Activated CD8-positive, alpha-beta T cell treated with anti-CD3 and anti-CD28 coated beads, Interleukin-2, amount 10 ng/mL, durations not matched to agents 7 days and 5 days (primary cell): ENCODE data around the gene GFRAL. TPM values are rescaled to one million over a fixed set of nuclear protein-coding genes. Genes with fewer than 3 reads are reported as not detected.

ENCODE experiments used
- ATAC-seq: fragments of 150-1000 bp; cut with Tn5 transposase; one replicate; pipeline ENCODE4 v1.10.0; 2021; ENCODE audit warnings: moderate library complexity
- CTCF ChIA-PET: fragments of 350-600 bp; sonication (Branson Sonifier 250); formaldehyde crosslinking; loops from one replicate; lab custom pipeline; 2021; ENCODE audit warnings: antibody characterized with exemption; lab: Charles Lee
- POLR2A ChIA-PET: fragments of 350-600 bp; sonication (Branson Sonifier 250); formaldehyde crosslinking; loops from one replicate; lab custom pipeline; 2021; ENCODE audit warnings: antibody characterized with exemption; lab: Charles Lee
- DNase-seq: peaks from one replicate; pipeline ENCODE4 v3.0.0-alpha.2; 2020
- H3K27ac Mint-ChIP-seq: one replicate; pipeline ENCODE4 v1.8.0; 2021; ENCODE audit warnings: mild to moderate bottlenecking, mixed read lengths
- H3K27me3 Mint-ChIP-seq: one replicate; pipeline ENCODE4 v1.8.0; 2021; ENCODE audit warnings: low read depth, mixed read lengths
- H3K36me3 Mint-ChIP-seq: one replicate; pipeline ENCODE4 v1.8.0; 2021; ENCODE audit warnings: low read depth, mixed read lengths
- H3K4me1 Mint-ChIP-seq: one replicate; pipeline ENCODE4 v1.8.0; 2021; ENCODE audit warnings: low read depth, mixed read lengths
- H3K4me3 Mint-ChIP-seq: one replicate; pipeline ENCODE4 v1.8.0; 2021; ENCODE audit warnings: mild to moderate bottlenecking, mixed read lengths
- H3K9me3 Mint-ChIP-seq: one replicate; pipeline ENCODE4 v1.8.0; 2022; ENCODE audit warnings: mixed read lengths; ENCODE audit not compliant: insufficient read depth
- total RNA-seq, 2 experiments: library from RNA; stranded (reverse); gene quantifications; one replicate each; pipeline ENCODE4 v1.2.3, GENCODE V29; 2021

GFRAL gene
- total RNA-seq, 2 experiments from 2014 or later: not detected

GRCh38 chr6:55377150-55377549 lies 49.9 kb downstream of the GFRAL start:
- Mint-ChIP-seq H3K36me3 (no peaks in the 10 kb centered on the region), H3K27ac (no peak overlapping the region), H3K27me3 (no peaks in the 10 kb centered on the region), H3K9me3 (peaks cover 7% of the 10 kb centered on the region), H3K4me3 (no peak overlapping the region), H3K4me1 (no peaks in the 10 kb centered on the region)
- no peak for ATAC-seq
- CTCF ChIA-PET: no interaction called here
- POLR2A ChIA-PET: no interaction called here
- DNase-seq: no peak

DNA sequence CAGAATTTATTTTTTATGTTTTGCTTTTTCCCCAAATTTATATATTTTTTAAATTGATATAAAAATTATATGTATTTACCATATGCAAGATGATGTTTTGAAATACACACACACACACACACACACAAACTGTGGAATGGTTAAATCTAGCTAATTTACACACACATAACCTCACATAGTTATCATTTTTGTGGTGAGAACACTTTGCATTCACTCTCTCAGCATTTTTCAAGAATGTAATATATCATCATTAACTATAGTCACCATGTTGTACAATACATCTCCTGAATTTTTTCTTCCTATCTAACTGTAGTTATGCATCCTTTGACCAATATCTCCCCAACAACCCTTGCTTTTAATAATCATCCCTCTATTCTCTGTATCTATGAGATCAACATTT lies 52.2 kb downstream of the GFRAL start:
- POLR2A ChIA-PET: no interaction called here
- no peaks in the 10 kb centered on the region for H3K36me3 Mint-ChIP-seq
- H3K27me3 Mint-ChIP-seq: no peaks in the 10 kb centered on the region
- H3K4me3 Mint-ChIP-seq: no peak overlapping the region
- peaks cover 7% of the 10 kb centered on the region for H3K9me3 Mint-ChIP-seq
- ATAC-seq (no peak), DNase-seq (no peak)
- H3K4me1 Mint-ChIP-seq: no peaks in the 10 kb centered on the region
- no peak overlapping the region for H3K27ac Mint-ChIP-seq
- CTCF ChIA-PET: no interaction called here

- H3K36me3 Mint-ChIP-seq: no peaks in the 10 kb centered on the region
- H3K27me3 Mint-ChIP-seq: no peaks in the 10 kb centered on the region
- peaks cover 7% of the 10 kb centered on the region for H3K9me3 Mint-ChIP-seq
- no peak overlapping the region for H3K27ac Mint-ChIP-seq
- H3K4me3 Mint-ChIP-seq: no peak overlapping the region
- POLR2A ChIA-PET: no interaction called here
- ATAC-seq (no peak), DNase-seq (no peak)
- CTCF ChIA-PET: no interaction called here
- no peaks in the 10 kb centered on the region for H3K4me1 Mint-ChIP-seq
These were observed 52.6 kb downstream of the GFRAL start for GRCh38 chr6:55379895-55380294.

- no peak for ATAC-seq
- Mint-ChIP-seq H3K4me1 (no peaks in the 10 kb centered on the region), H3K27ac (no peak overlapping the region)
These were observed 60.9 kb downstream of the GFRAL start for GRCh38 chr6:55388211-55388610.

GRCh38 chr6:55395871-55396270 lies 68.6 kb downstream of the GFRAL start:
- no peak for ATAC-seq
- no peaks in the 10 kb centered on the region for H3K27me3 Mint-ChIP-seq
- H3K9me3 Mint-ChIP-seq: no peaks in the 10 kb centered on the region
- no peak overlapping the region for H3K4me3 Mint-ChIP-seq
- CTCF ChIA-PET: no interaction called here
- no peak for DNase-seq
- POLR2A ChIA-PET: no interaction called here
- no peak overlapping the region for H3K27ac Mint-ChIP-seq
- H3K4me1 Mint-ChIP-seq: no peaks in the 10 kb centered on the region
- H3K36me3 Mint-ChIP-seq: no peaks in the 10 kb centered on the region

More at GRCh38 chr6:55388211-55388610, 60.9 kb downstream of the GFRAL start:
- H3K36me3 Mint-ChIP-seq: no peaks in the 10 kb centered on the region
- H3K27me3 Mint-ChIP-seq: no peaks in the 10 kb centered on the region
- ChIA-PET CTCF (no interaction called here), POLR2A (no interaction called here)
- no peak overlapping the region for H3K4me3 Mint-ChIP-seq
- DNase-seq: no peak
- no peaks in the 10 kb centered on the region for H3K9me3 Mint-ChIP-seq

- ChIA-PET CTCF (no interaction called here), POLR2A (no interaction called here)
- Mint-ChIP-seq H3K36me3 (no peaks in the 10 kb centered on the region), H3K27ac (no peak overlapping the region), H3K4me3 (no peak overlapping the region), H3K27me3 (no peaks in the 10 kb centered on the region), H3K9me3 (no peaks in the 10 kb centered on the region), H3K4me1 (no peaks in the 10 kb centered on the region)
- ATAC-seq (no peak), DNase-seq (no peak)
These were observed 70.7 kb downstream of the GFRAL start for GRCh38 chr6:55397986-55398385.

DNA sequence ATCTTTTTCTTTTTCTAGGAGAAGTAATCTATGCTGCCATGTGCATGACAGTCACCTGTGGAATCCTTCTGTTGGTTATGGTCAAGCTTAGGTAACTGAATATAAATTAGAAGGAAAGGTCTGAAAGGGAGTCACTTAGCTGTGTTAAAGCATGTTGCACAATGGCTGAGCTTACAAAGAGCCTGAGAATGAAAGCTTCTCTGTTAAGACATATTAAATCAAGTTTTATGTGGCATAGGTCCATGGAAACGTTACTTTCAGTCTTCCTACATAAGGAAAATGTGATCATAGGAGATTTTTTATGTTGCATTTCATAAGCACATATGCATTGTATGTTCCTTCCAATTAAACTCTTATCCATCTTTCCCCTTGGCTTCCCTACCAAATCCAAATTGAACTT lies 72.1 kb downstream of the GFRAL start:
- Mint-ChIP-seq H3K4me1 (no peaks in the 10 kb centered on the region), H3K27ac (no peak overlapping the region), H3K36me3 (no peaks in the 10 kb centered on the region), H3K27me3 (no peaks in the 10 kb centered on the region), H3K4me3 (no peak overlapping the region), H3K9me3 (no peaks in the 10 kb centered on the region)
- ATAC-seq: no peak
- no peak for DNase-seq
- CTCF ChIA-PET: no interaction called here
- POLR2A ChIA-PET: no interaction called here

GRCh38 chr6:55405474-55406235 lies 78.4 kb downstream of the GFRAL start:
- ChIA-PET CTCF (no interaction called here), POLR2A (no interaction called here)
- H3K4me1 Mint-ChIP-seq: no peaks in the 10 kb centered on the region
- no peak overlapping the region for H3K4me3 Mint-ChIP-seq
- no peak for ATAC-seq
- DNase-seq: no peak
- no peaks in the 10 kb centered on the region for H3K36me3 Mint-ChIP-seq
- no peak overlapping the region for H3K27ac Mint-ChIP-seq
- no peaks in the 10 kb centered on the region for H3K9me3 Mint-ChIP-seq
- no peaks in the 10 kb centered on the region for H3K27me3 Mint-ChIP-seq

DNA sequence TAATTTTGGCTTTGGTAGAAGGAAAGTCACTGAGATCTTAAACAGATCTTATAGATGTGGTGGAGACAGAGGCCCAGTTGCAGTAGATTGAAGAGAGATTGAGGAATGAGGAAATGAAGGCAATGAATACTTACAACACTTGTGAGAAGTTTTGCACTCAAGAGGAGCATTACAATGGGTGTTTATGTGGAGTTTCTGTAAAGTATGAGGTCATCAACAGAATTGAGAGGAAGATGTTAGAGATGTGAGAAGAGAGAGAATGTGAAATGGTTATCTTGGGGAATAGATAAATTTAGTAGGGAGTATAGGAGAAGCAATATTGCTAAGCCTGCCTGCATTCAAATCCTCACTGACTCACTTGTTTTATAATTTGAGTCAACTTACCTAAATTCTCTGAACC lies 83.4 kb downstream of the GFRAL start:
- DNase-seq: no peak
- H3K9me3 Mint-ChIP-seq: peaks cover 7% of the 10 kb centered on the region
- ChIA-PET POLR2A (no interaction called here), CTCF (no interaction called here)
- no peak overlapping the region for H3K4me3 Mint-ChIP-seq
- H3K36me3 Mint-ChIP-seq: no peaks in the 10 kb centered on the region
- ATAC-seq: no peak
- H3K27ac Mint-ChIP-seq: no peak overlapping the region
- H3K4me1 Mint-ChIP-seq: no peaks in the 10 kb centered on the region
- H3K27me3 Mint-ChIP-seq: no peaks in the 10 kb centered on the region

GRCh38 chr6:55423933-55424332 lies 96.7 kb downstream of the GFRAL start:
- no peaks in the 10 kb centered on the region for H3K36me3 Mint-ChIP-seq
- H3K27me3 Mint-ChIP-seq: no peaks in the 10 kb centered on the region
- CTCF ChIA-PET: no interaction called here
- H3K27ac Mint-ChIP-seq: no peak overlapping the region
- no peak overlapping the region for H3K4me3 Mint-ChIP-seq
- DNase-seq (no peak), ATAC-seq (no peak)
- H3K9me3 Mint-ChIP-seq: peaks cover 6% of the 10 kb centered on the region
- H3K4me1 Mint-ChIP-seq: no peaks in the 10 kb centered on the region
- POLR2A ChIA-PET: no interaction called here

DNA sequence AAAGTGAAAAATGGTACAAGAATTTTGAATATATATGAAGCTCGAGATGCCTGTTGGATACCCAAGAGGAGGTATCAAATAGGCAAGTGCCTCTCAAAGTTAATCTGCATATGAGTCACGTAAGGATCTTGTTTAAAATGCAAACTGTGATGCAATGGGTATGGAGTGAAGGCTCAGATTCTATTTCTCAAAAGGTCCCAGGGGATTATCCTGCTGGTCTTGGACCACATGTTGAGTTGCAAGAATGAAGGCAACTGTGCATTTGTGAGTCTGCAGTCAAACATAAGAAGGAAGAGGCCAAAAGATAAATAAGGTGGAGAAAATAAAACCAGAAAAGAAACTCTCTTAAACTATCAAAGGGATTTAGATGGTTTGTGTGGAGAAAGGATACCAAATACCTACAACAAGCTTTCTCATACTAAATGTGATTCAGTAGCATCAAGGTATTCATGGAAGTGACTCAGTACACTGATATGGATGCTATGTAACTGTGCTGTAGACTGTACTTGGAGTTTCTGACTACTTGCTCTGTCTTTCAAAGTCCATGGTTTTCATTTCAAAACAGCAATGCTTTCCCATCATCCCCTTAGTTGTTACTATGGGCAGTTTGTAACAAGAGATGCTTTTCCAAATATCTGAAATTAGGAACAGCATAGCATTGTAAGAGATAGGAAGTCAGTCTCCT lies 106.3 kb downstream of the GFRAL start:
- H3K9me3 Mint-ChIP-seq: no peaks in the 10 kb centered on the region
- ChIA-PET POLR2A (no interaction called here), CTCF (no interaction called here)
- no peak for DNase-seq
- no peaks in the 10 kb centered on the region for H3K27me3 Mint-ChIP-seq
- no peak for ATAC-seq
- H3K36me3 Mint-ChIP-seq: no peaks in the 10 kb centered on the region
- no peak overlapping the region for H3K4me3 Mint-ChIP-seq
- no peaks in the 10 kb centered on the region for H3K4me1 Mint-ChIP-seq
- no peak overlapping the region for H3K27ac Mint-ChIP-seq

DNA sequence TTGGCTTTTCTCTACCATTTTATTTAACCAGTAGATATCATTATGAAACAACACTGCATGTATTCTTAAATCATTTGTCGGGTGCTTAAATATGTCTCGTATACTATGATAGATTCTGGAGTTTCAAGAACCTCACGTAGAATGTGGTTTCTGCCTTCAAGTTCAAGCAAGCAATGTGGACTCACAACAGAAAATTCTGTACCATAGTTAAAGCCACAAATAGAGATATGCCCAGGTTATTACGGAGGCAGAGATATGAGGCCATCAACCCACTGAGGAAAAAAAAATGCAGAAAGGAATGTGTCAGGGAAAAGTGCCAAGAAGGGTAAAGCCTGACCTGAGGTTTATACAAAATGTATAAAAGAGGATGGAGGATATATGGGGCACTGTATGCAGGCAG lies 109.9 kb downstream of the GFRAL start:
- Mint-ChIP-seq H3K9me3 (no peaks in the 10 kb centered on the region), H3K4me1 (no peaks in the 10 kb centered on the region), H3K27ac (no peak overlapping the region), H3K36me3 (no peaks in the 10 kb centered on the region), H3K27me3 (no peaks in the 10 kb centered on the region), H3K4me3 (no peak overlapping the region)
- POLR2A ChIA-PET: no interaction called here
- CTCF ChIA-PET: no interaction called here
- ATAC-seq: no peak
- no peak for DNase-seq
